Measurements from ENCODE around the gene CEACAM1. TPM values are rescaled to one million over a fixed set of nuclear protein-coding genes. Genes with fewer than 3 reads are reported as not detected.
"Not testable (repeated sequence)": the region's sequence is repeated elsewhere in the genome, so short reads cannot be mapped to it uniquely, and the experiment has no call there.

The CEACAM1 gene
- polyA plus RNA-seq, 4 donors, result 10.0 to 15.3 (median 12.8) TPM

DNA sequence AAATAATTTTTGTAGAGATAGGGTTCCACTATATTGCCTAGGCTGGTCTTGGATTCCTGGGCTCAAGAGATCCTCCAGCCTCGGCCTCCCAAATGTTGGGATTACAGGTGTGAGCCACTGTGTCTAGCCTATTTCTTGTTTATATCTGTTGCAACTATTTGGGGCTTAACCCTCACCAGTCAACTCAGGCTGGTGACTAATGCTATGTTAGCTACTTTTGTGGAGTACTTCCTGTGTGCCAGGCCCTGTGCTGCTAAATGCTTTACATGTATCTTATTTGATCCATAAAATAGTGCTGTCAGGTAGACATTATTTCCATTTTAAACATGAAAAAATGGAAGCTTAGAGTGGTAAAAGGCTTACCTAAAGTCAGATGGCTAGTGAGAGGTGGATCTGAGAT is 13.8 kb downstream of the CEACAM1 start:
- DNase-seq (ENCODE audit: low read depth in 4 of 4, low spot score in 2 of 4), result no peak

DNA sequence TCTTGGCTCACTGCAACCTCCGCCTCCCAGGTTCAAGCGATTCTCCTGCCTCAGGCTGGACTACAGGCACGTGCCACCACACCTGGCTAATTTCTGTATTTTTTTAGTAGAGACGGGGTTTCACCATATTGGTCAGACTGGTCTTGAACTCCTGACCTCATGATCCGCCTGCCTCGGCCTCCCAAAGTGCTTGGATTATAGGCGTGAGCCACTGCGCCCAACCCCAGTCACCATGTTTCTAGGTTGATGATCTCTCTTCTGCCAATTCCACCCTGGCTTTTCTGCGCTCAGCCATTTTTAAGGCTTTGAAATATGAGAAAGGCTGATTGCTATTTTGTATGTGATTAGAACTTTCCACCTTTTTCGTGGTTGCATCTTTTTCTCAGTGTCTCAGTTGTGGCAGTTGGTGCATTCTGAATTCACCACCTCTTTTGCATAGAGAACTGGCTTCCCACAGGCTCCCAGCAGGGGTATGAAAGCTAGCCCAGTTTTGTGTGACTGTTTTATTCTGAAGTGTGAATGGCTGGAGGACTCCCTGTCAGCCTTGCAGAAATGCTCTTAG is 15.5 kb downstream of the CEACAM1 start:
- no peak for DNase-seq (ENCODE audit: low read depth in 4 of 4, low spot score in 2 of 4)

DNA sequence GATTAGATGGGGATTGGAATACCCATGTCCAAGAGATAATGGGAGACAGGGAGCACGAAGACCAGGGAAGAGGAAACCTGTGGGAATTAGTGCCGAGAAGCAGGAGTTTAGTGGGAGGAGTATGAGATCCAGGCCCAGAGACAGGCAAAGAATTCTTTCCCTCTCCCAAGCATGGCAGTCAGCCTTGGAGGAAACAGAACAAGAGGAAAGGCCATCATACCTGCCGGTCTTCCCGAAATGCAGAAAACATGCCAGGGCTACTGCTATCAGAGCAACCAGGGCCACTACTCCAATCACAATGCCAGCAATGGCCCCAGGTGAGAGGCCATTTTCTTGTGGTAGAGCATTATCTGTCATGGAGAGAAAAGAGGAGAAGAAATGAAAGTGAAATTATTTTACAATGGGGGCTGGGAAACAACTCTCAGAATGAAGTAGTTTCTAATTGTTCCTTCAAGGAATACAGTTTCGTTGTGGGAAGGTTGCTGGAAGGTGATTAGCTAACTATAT is 16.1 kb downstream of the CEACAM1 start:
- no peak for DNase-seq (ENCODE audit: low read depth in 4 of 4, low spot score in 2 of 4)

DNA sequence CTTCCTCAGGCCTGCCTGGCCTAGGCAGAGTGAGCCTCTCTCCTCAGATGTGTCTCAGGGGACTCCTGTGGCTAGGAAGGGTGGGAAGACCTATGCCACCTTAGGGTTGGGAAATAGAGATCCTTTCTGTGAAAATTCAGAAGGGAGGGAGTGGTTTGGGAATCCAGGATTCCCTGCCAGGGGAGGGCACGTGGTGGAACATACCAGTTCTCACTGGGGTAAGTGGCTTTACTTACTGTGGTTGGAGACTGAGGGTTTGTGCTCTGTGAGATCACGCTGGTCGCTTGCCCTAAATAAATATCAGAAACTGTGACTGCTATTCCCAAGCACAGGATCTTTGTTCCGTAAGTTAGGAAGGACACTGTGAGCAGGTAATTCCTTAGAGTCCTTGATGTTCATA is 16.9 kb downstream of the CEACAM1 start:
- DNase-seq (ENCODE audit: low read depth in 4 of 4, low spot score in 2 of 4), result no peak

DNA sequence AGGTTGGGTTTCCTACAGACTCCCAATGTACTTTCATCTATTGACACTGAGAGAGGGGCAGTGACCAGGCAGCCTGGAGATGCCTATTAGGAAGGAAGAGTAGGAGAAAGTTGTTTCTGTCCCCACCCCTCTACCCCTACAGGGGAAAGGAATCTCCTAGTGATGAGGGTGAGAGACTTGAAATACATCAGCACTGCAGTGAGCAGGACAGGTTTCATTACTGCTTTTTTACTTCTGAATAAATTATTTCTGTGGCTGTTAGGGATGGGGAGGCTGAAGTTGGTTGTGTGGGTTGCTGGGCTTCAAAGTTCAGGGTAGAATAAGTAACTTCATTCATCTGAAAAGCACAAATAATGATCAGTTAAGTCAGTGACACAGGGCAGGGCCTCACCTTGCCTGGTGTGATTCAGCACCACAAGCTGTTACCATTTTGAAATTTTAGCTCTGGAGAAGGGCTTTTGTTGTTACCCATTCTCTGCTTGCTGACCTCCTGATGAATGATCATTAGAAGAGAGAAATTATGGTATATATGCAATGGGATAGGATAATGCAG is 19.3 kb downstream of the CEACAM1 start:
- no peak for DNase-seq (ENCODE audit: low read depth in 4 of 4, low spot score in 2 of 4)

DNA sequence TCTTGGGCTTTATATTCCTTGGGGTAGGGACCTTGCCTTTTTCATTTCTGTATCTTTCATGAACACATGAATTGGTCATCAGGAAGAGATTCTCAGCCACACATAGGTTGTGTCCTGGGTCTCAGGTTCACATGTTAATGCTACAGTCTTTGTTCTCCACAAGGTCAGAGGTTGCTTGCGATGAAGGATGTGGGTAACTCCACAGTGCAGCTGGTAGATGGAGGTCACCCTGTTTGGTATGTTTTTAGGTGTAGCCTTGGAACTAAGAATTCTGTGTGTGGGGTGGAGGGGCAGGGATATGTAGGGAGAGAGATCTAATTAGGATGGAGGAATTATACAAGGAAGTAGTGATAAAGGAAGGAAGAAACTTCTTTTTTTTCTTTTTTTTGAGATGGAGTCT is 23.2 kb downstream of the CEACAM1 start:
- no peak for DNase-seq (ENCODE audit: low read depth in 4 of 4, low spot score in 2 of 4)

DNA sequence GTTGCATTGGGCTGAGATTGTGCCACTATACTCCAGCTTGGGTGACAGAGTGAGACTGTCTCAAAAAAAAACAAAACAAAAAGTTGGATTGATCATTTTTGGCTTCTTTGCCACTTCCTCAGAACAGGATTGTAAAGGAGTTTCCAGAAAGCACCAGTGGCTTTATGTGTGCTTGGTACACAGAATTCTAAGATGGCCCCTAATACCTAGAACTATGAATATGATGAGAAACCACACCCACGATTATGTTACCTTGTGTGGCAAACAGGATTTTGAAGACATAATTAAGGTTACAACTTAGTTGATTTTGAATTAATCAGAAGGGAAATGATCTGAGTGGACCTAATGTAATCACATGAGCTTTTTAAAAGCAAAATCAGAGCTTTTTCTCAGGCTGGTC is 26.5 kb downstream of the CEACAM1 start:
- DNase-seq (ENCODE audit: low read depth in 4 of 4, low spot score in 2 of 4), result no peak

DNA sequence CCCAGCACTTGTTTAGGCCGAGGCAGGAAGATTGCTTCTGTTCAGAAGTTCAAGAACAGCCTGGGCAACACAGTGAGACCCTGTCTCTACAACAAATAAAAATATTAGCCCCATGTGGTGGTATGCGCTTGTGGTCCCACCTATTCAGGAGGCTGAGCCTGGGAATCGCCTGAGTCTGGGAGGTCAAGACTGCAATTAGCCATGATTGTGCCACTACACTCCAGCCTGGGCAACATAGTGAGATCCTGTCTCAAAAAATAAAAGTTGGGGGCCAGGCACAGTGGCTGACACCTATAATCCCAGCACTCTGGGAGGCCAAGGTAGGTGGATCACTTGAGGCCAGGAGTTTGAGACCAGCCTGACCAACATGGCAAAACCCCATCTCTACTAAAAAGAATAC is 27.0 kb downstream of the CEACAM1 start:
- DNase-seq (ENCODE audit: low read depth in 4 of 4, low spot score in 2 of 4), result not testable (repeated sequence)

DNA sequence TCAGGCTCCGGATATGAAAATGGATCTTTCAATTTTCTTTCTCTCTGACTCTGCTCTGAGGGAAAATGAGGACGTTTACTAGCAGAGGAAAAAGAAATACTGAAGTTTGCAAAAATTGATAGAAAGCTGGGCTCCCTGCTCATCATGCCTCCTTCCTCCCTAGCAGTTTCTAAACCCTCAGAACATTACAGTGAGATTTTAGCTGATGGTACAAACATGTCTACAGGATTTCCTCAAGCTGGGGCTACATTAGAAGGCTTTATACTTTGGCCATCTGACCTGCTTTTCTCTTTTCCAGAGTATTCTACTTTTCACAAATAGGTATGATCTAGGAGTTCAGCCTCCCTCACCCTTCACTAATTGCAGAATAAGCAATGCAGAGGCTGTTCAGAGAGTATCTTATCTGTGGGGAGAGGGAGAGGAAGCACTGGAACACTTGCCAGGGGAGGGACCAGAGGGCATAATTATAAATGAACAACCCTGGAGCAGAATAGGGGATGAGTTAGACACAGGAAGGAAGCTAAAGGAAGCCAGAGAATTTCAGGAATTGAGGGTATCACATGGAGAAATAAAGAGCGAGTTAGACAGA is 30.0 kb downstream of the CEACAM1 start:
- no peak for DNase-seq (ENCODE audit: low read depth in 4 of 4, low spot score in 2 of 4)

DNA sequence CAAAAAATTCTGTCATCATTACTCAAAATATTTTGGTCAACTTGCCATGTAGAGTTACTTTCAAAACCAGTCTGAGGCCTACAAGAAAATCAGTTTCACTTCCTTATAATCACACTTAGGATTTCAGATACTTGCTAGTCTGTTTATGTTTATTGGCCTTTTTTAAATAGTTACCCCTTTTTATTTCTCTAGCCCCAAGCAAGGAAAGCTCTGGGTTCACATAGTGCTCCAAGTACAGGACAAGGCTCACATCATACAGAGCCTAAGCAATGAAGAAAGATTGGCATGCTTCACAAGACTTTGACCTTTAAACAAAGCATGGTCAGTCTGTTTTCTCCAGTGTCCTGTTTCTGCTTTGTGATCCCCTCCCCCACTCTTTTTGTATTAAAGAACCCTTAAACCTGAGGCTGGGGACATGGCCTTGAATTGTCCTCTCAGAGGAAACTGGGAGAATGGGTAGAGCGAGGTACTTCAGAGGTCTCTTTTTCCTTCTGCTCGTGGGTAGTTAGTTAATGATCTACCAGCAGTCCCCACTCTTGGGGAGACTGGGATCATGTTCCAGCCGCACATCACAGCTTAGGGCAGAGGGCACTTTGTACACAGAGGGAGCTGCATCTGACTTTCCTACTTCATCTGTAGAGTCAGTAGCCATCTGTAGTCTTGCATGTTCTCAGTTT is 30.7 kb downstream of the CEACAM1 start:
- peak; percentile 18 to 58 (median 33) for DNase-seq (ENCODE audit: low read depth in 4 of 4, low spot score in 2 of 4)

DNA sequence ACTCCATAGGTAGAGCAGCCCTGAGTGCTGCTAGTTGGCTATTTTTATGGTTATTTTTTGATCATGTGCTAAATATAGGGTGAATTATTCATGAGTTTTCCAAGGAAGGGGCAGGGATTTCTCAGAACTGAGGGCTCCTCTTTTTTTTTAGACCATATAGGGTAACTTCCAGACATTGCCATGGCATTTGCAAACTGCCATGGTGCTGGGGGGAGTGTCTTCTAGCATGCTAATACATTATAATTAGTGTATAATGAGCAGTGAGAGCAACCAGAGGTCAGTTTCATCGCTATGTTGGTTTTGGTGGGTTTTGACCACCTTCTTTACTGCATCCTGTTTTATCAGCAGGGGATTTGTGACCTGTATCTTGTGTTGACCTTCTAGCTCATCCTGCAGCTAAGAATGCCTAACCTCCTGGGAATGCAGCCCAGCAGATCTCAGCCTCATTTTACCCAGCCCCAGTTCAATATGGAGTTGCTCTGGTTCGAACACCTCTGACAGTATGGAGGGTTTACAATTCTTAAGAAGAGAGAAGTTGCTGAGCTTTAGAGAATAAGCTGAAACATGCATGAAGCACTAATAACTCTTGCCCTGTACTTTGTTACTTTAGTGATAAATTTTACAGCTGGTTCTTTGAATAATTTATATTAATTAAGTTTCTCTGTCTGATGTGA is 31.7 kb downstream of the CEACAM1 start:
- DNase-seq (ENCODE audit: low read depth in 4 of 4, low spot score in 2 of 4), result no peak

DNA sequence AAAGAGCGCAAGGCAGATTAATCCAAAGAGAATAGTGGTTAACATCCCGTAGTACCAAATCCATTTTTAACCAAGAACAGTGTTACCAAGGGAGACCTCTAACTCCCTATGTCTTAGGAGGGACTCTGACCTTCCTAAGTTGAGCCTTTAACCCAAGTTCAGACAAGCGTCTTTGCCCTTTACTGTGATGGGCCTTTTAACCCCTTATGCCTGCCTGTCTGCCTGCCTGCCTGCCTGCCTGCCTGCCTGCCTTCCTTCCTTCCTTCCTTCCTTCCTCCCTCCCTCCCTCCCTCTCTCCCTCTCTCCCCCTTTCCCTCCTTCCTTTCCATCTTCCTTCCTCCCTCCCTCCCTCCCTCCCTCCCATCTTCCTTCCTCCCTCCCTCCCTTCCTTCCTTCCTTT is 32.6 kb downstream of the CEACAM1 start:
- DNase-seq (ENCODE audit: low read depth in 4 of 4, low spot score in 2 of 4), result no peak

DNA sequence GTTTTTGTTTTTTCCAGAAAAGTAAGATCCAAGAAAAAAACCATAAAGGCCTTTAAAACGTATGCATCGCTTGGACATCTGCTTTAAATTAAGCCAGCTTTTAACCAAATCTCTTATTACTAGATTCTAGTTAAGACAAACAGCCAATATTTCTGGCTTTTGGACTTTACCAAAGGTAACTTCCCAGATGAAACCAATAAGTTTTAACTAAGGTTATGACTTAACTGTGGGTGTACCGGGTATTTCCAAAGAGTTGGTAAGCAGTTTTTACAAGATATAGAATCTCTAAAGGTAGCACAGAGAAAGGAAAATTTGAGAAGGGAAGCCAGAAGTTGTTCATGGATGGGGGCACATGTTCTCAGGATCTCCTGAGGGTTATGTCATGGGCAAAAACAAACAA is 34.0 kb downstream of the CEACAM1 start:
- DNase-seq (ENCODE audit: low read depth in 4 of 4, low spot score in 2 of 4), result no peak

DNA sequence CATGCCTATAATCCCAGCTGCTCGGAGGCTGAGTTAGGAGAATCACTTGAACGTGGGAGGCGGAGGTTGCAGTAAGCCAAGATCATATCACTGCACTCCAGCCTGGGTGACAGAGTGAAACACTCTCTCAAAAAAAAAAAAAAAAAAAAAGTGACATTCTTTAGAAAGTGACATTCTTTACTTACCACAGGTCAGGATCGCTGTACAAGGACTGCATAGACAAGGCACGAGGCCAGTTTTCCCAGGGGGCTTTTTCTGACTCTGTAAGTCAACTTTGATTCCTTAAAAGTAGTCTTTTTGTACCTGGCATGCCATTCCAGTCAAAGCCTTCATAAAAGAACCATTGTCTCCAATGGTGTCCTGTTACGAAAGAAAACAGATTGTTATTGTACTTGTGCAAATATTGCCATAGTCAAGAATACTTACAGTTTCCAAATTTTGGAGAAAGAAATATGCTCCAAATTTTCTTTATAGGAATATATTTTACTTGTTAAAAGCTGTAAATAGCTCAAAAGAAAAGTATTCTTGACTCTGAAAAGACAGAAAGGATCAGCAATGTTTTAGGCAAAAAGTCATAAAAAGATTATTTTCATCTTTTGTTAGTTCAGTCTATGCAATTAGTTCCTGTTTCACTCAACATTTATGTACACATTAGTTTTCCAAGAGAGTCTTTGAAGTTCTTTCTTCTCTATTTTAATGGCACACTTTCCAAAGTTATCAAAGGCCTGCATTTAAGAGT is 39.3 kb downstream of the CEACAM1 start:
- DNase-seq (ENCODE audit: low read depth in 4 of 4, low spot score in 2 of 4), result no peak

DNA sequence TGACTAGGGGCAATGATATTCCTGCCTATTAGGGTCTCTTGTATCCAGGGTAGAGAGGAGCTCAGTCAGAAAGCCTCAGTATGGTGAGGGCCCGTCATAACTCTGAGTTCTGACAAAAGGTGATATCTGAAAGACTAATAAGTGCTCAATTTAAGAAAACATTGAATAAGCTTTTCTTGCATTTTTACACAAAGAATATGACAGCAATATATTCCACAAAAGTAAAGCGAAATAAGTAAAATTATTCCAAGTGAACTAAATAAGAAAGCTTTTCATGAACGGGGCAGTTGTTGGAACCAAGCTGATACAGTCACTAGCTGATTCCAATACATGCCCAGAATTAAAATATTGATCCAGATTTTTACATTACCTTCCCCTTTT is 40.5 kb downstream of the CEACAM1 start:
- no peak for DNase-seq (ENCODE audit: low read depth in 4 of 4, low spot score in 2 of 4)

DNA sequence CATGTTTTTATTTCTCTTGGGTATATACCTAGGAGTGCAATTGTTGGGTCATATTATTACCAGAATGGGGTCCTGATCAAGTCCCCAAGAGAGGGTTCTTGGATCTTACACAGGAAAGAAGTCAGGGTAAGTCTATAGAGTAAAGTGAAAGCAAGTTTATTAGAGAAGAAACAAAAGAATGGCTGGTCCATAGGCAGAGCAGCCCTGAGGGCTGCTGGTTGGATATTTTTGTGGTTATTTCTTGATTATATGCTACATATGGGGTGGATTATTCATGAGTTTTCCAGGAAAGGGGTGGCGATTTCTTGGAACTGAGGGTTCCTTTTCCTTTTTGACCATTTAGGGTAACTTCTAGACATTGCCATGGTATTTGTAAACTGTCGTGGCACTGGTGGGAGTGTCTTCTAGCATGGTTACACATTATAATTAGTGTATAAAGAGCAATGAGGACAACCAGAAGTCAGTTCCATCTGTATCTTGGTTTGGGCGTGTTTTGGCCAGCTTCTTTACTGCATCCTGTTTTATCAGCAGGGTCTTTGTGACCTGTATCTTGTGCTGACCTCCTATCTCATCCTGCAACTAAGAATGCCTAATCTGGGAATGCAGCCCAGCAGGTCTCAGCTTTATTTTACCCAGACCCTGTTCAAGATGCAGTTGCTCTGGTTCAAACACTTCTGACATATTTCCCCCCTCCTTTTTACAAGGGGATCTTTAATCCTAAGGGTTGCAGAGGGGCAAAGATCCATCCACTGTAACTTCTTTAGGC is 41.1 kb downstream of the CEACAM1 start:
- DNase-seq (ENCODE audit: low read depth in 4 of 4, low spot score in 2 of 4), result no peak

DNA sequence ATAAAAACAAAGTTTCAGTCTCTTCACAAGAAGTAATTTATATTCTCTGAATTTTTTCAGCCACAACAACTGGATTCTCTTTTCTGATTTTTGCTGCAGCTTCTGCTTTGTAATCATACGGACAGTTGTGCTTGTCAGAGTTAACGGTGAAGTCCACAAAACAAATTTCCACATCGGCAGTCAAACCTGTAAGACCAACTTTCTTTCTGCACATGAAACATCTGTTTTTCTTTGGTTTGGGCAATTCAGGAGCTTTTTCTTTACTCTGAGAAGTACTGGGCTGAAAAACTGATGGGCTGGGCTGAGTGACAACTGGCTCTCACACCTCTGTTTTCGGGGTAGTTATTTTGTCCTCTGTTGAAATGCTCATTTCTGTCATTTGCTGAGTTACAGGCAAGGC is 43.2 kb downstream of the CEACAM1 start:
- DNase-seq (ENCODE audit: low read depth in 4 of 4, low spot score in 2 of 4), result not testable (repeated sequence)

DNA sequence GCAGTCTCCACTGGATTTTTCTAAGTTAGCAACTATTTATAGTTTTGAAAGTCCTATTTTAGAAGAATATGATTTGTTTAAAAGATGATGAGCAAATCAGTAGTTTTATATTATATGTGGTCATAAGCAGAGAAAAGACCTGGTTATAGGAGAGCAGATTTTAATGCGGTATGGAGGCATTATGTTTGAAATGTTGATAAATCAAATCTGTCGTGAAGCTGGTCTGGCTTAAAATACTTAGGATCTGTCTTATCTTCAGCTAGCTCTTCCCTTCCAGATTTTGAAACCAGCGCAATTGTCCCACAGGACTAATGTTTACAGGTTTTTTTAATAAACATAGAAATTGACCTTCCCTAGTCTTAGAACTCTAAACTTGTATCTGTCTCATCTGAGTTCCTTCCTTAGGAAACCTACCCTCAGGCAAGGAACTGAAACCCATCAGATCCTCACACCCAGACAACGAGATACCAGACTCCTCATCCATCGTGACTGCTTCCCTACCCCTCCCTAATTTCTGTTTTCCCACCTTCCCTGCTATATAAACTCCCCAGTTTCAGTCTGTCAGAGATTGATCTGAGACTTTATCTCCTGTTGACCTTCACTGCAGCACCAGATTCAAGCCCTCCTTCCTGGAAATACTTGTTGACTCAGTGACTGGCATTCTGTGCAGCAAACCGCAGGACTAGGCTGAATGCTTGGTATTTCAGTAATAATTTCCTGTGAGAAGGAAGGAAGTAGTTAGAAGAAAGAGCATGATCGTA is 47.8 kb downstream of the CEACAM1 start:
- DNase-seq (ENCODE audit: low read depth in 4 of 4, low spot score in 2 of 4), result no peak

DNA sequence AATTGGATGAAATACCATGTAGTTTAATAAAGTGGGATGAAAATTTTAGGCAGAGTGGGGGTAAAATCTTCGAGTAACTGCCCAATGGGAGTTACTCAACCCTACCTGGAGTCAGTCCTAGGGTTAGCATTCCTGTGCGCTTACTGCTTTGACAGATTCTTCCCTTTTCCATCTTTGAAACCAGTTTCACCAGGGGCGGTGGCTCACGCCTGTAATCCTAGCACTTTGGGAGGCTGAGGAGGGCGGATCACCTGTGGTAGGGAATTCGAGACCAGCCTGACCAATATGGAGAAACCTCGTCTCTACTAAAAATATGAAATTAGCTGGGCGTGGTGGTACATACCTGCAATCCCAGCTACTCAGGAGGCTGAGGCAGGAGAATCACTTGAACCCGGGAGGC is 48.5 kb downstream of the CEACAM1 start:
- DNase-seq (ENCODE audit: low read depth in 4 of 4, low spot score in 2 of 4), result no peak

Data from left renal cortex interstitium (tissue), 4 donors.